Renal cortical epithelial cell (primary cell): ENCODE measurements around the gene CLBA1. TPM values are rescaled to one million over a fixed set of nuclear protein-coding genes. Genes with fewer than 3 reads are reported as not detected.

Experiments
- total RNA-seq: library from RNA; depleted of rRNA; stranded (reverse); fragments of >200 nt; gene quantifications from 2 replicates; pipeline ENCODE4 v1.2.3, GENCODE V29; 2014

Gene CLBA1
- total RNA-seq, 1 donor from 2014 or later = 17.8 TPM

Other genes starting within 250 kb of the CLBA1 start
- 38.8 and 248 TPM in 2 replicates for gene SIVA1, start 232.6 kb upstream of the CLBA1 start, total RNA-seq
- gene AKT1, start 190.0 kb upstream of the CLBA1 start, total RNA-seq = 191 and 261 TPM in 2 replicates
- 7.6 and 8.1 TPM in 2 replicates for gene ZBTB42, start 184.7 kb upstream of the CLBA1 start, total RNA-seq
- 31.3 and 40.1 TPM in 2 replicates for gene CEP170B, start 120.5 kb upstream of the CLBA1 start, total RNA-seq
- gene PLD4, start 60.9 kb upstream of the CLBA1 start, total RNA-seq = 0.05 TPM in 1 of 2 replicates, not detected in the other
- 33.2 and 60.5 TPM in 2 replicates for gene AHNAK2, start 7.4 kb upstream of the CLBA1 start, total RNA-seq
- gene CDCA4, start 35.3 kb downstream of the CLBA1 start, total RNA-seq = 8.8 and 43.6 TPM in 2 replicates
- 0.30 and 2.1 TPM in 2 replicates for gene GPR132, start 79.6 kb downstream of the CLBA1 start, total RNA-seq
- 4.2 and 5.9 TPM in 2 replicates for gene JAG2, start 183.0 kb downstream of the CLBA1 start, total RNA-seq
- 17.7 and 26.9 TPM in 2 replicates for gene NUDT14, start 195.5 kb downstream of the CLBA1 start, total RNA-seq